ENCODE results near the gene MAP3K21. TPM values are rescaled to one million over a fixed set of nuclear protein-coding genes. Genes with fewer than 3 reads are reported as not detected.

Gene MAP3K21
- total and polyA plus RNA-seq, 2 of the 8 experiments (the other 6 are each of a cell fraction or from before 2014, with no cell fraction given) = 21.2 to 21.8 TPM

DNA sequence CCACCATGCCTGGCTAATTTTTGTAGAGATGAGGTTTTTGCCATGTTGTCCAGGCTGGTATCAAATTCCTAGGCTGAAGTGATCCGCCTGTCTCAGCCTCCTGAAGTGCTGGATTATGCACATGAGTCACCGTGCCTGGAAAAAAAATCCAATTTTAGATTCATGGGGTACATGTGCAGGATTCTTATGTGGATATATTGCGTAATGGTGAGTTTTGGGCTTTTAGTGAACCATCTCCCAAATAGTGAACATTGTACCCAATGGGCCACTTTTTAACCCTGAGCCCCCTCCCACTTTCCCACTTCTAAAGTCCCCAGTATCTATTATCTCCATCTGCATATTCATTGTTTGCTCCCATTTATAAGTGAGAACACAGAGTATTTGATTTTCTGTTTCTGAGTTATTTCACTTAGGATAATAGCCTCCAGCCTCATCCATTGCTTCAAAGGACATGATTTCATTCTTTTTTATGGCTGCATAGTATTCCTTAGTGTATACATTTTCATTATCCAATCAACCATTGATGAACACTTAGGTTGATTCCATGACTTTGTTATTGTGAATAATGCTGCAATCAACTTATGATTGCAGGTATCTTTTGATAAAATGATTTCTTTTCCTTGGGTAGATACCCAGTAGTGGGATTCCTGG is 104.4 kb downstream of the MAP3K21 start:
- Histone ChIP-seq H3K23ac (ENCODE audit: insufficient read length) (no peak overlapping the region), H3K56ac (replicated peaks; ENCODE audit: insufficient read length, low read depth, low read length) (no peak overlapping the region), H3K36me3 (ENCODE audit: control insufficient read depth in 2 of 4, insufficient read depth in 4 of 4, low read length in 3 of 4) (no peaks in the 10 kb centered on the region), H2AFZ (ENCODE audit: low read length) (no peak overlapping the region), H4K91ac (replicated peaks; ENCODE audit: insufficient read length, low read length) (no peak overlapping the region), H3K4me3 (ENCODE audit: extremely low read depth in 1 of 4, insufficient read depth in 2 of 4, low read depth in 3 of 4, low read length in 4 of 4) (no peak overlapping the region), H4K8ac (ENCODE audit: extremely low read depth, insufficient read depth, low read length) (no peak overlapping the region), H2BK5ac (ENCODE audit: low read depth, low read length) (no peak overlapping the region), H3K9ac (replicated peaks in 1 of 4; ENCODE audit: extremely low read depth in 1 of 4, low read depth in 3 of 4, low read length in 3 of 4) (no peak overlapping the region), H3K9me3 (ENCODE audit: insufficient read depth in 2 of 2, low read depth in 1 of 2, low read length in 1 of 2) (no peaks in the 10 kb centered on the region), H3K79me2 (ENCODE audit: control insufficient read depth in 1 of 2, insufficient read depth in 2 of 2, low read length in 2 of 2) (no peaks in the 10 kb centered on the region), H2BK20ac (ENCODE audit: low read length) (no peak overlapping the region), H3K4ac (replicated peaks; ENCODE audit: insufficient read length, low read depth, low read length) (no peak overlapping the region), H3K79me1 (ENCODE audit: low read depth, low read length) (no peaks in the 10 kb centered on the region), H2AK5ac (ENCODE audit: low read depth, low read length) (no peak overlapping the region), H2BK120ac (replicated peaks; ENCODE audit: low read depth, low read length) (no peak overlapping the region), H3K23me2 (ENCODE audit: low read depth, low read length) (no peaks in the 10 kb centered on the region), H4K20me1 (replicated peaks in 1 of 2; ENCODE audit: control insufficient read depth in 1 of 2, insufficient read depth in 2 of 2, low read length in 2 of 2) (no peaks in the 10 kb centered on the region), H3K4me1 (replicated peaks in 1 of 4; ENCODE audit: control insufficient read depth in 3 of 4, insufficient read depth in 4 of 4, low read length in 3 of 4) (no peaks in the 10 kb centered on the region), H3K27ac (ENCODE audit: low read depth, low read length) (no peak overlapping the region), H3K14ac (ENCODE audit: insufficient read length) (no peak overlapping the region), H4K5ac (ENCODE audit: insufficient read length, low read depth, low read length) (no peak overlapping the region), H2BK12ac (ENCODE audit: low read depth, low read length) (no peak overlapping the region), H3K4me2 (ENCODE audit: insufficient read depth in 1 of 2, low read depth in 2 of 2, low read length in 2 of 2) (no peak overlapping the region), H3K18ac (ENCODE audit: extremely low read depth, low read length) (no peak overlapping the region), H3K27me3 (replicated peaks in 1 of 4; ENCODE audit: control insufficient read depth in 3 of 4, extremely low read depth in 1 of 4, insufficient read depth in 3 of 4, low read length in 3 of 4) (no peaks in the 10 kb centered on the region), H2BK15ac (ENCODE audit: low read length) (no peak overlapping the region)
- POLR2A ChIA-PET (ENCODE audit: partially characterized antibody) = interaction anchor here (1.3 kb wide), 1 partner anchor 67 kb away, joined by 3 read pairs; no protein-coding TSS in a partner anchor
- CTCF ChIA-PET (ENCODE audit: partially characterized antibody) = no interaction called here
- 92% methylated on average over 3 of the region's 3 CpGs; no CpG with 5 or more reads in 1 of the 2 experiments for WGBS, 2 experiments (ENCODE audit: extremely low coverage in 1 of 2, insufficient coverage in 1 of 2, insufficient read length in 1 of 2, insufficient replicate concordance in 2 of 2, low coverage in 1 of 2, low lambda C conversion rate in 2 of 2, missing lambda C conversion rate in 1 of 2)
- DNase-seq (ENCODE audit: low read depth in 1 of 2, low spot score in 2 of 2) = no peak
- FAIRE-seq = no peak
- TF ChIP-seq CEBPB (IDR thresholded peaks at IDR 0.05; ENCODE audit: low read depth, low read length) (peak; percentile 47; the same call in 1 of the 2 replicates), KDM1A (IDR thresholded peaks at IDR 0.05; ENCODE audit: borderline replicate concordance, low read length) (peak; percentile 69; the same call in 1 of the 2 replicates), CHD1 (IDR thresholded peaks at IDR 0.05; ENCODE audit: low read depth, low read length) (no peak)

Measured in H1 (cell line).